SK-N-SH (cell line): Measurements from ENCODE around the gene CALCR. TPM values are rescaled to one million over a fixed set of nuclear protein-coding genes. Genes with fewer than 3 reads are reported as not detected.

Experiments
- CTCF ChIA-PET: fragments of 300-600, 350-600 bp; formaldehyde crosslinking; extraction: SDS; loops from one replicate; lab custom pipeline; 2021; lab: Yijun Ruan, JAX
- POLR2A ChIA-PET: fragments of 350-600 bp; sonication (Branson Sonifier 250); formaldehyde crosslinking; extraction: SDS; loops from one replicate; lab custom pipeline; 2020; ENCODE audit warnings: antibody characterized with exemption, inconsistent platforms; lab: Yijun Ruan, JAX
- DNase-seq: peaks from one replicate; pipeline ENCODE4 v3.0.0; 2012
- H2AFZ ChIP-seq: fragments of 200-600 bp; sonication (generic); 2 replicates; pipeline ENCODE4 v1.8.1; 2016; ENCODE audit warnings: antibody characterized with exemption, mild to moderate bottlenecking, low read depth
- H3F3A ChIP-seq: fragments of 200-600 bp; sonication (generic); replicated peaks from 2 replicates; pipeline ENCODE3; 2016; ENCODE audit warnings: antibody characterized with exemption, mild to moderate bottlenecking; ENCODE audit not compliant: insufficient read depth
- H3K27ac ChIP-seq, 2 experiments: fragments of 200-500 bp in 1 of 2; fragments of 200-600 bp in 1 of 2; sonication (Bioruptor generic) in 1 of 2; sonication (generic), shearing (Covaris generic) in 1 of 2; 2 replicates each; pipeline versions ENCODE4 v1.5.1 to v1.6.1; 2014 to 2016; ENCODE audit warnings: low read depth in 2 of 2, inconsistent platforms in 1 of 2, low read length in 1 of 2, mild to moderate bottlenecking in 1 of 2, mixed read lengths in 1 of 2
- H3K27me3 ChIP-seq: fragments of 200-600 bp; sonication (generic), shearing (Covaris generic); 2 replicates; pipeline ENCODE4 v1.6.1; 2016; ENCODE audit warnings: mixed run types; ENCODE audit not compliant: insufficient read depth
- H3K36me3 ChIP-seq, 2 experiments: fragments of 200-500 bp in 1 of 2; fragments of 200-600 bp in 1 of 2; sonication (Bioruptor generic) in 1 of 2; sonication (generic) in 1 of 2; replicated peaks in 1 of 2; 2 replicates each; pipeline versions ENCODE3 to v1.5.1; 2014 to 2016; ENCODE audit warnings: low read length in 1 of 2, mild to moderate bottlenecking in 1 of 2; ENCODE audit not compliant: insufficient read depth in 2 of 2, control insufficient read depth in 1 of 2
- H3K4me1 ChIP-seq, 2 experiments: fragments of 200-500 bp in 1 of 2; fragments of 200-600 bp in 1 of 2; sonication (Bioruptor generic) in 1 of 2; sonication (generic), shearing (Covaris generic) in 1 of 2; 2 replicates each; pipeline versions ENCODE4 v1.5.1 to v1.6.1; 2014 to 2016; ENCODE audit warnings: low read depth in 1 of 2, low read length in 1 of 2, mixed run types in 1 of 2; ENCODE audit not compliant: insufficient read depth in 2 of 2, control insufficient read depth in 1 of 2
- H3K4me2 ChIP-seq: fragments of 200-600 bp; sonication (generic), shearing (Covaris generic); 2 replicates; pipeline ENCODE4 v1.6.1; 2017; ENCODE audit warnings: mixed run types
- H3K4me3 ChIP-seq, 2 experiments: fragments of 200-500 bp in 1 of 2; fragments of 200-600 bp in 1 of 2; sonication (Bioruptor generic) in 1 of 2; sonication (generic), shearing (Covaris generic) in 1 of 2; 2 replicates each; pipeline versions ENCODE4 v1.5.1 to v1.8.1; 2014 to 2016; ENCODE audit warnings: low read depth in 2 of 2, inconsistent platforms in 1 of 2, low read length in 1 of 2, mild to moderate bottlenecking in 1 of 2, mixed read lengths in 1 of 2, moderate library complexity in 1 of 2
- H3K79me2 ChIP-seq: fragments of 200-600 bp; sonication (generic); 2 replicates; pipeline ENCODE4 v1.8.1; 2017; ENCODE audit warnings: mild to moderate bottlenecking; ENCODE audit not compliant: insufficient read depth
- H3K9ac ChIP-seq: fragments of 200-600 bp; sonication (generic); 2 replicates; pipeline ENCODE4 v1.6.1; 2017; ENCODE audit warnings: mixed run types
- H3K9me2 ChIP-seq: fragments of 200-600 bp; sonication (generic); 2 replicates; pipeline ENCODE4 v1.6.1; 2017; ENCODE audit warnings: mixed run types
- H3K9me3 ChIP-seq: fragments of 200-600 bp; sonication (generic); 2 replicates; pipeline ENCODE4 v1.6.1; 2017; ENCODE audit warnings: mixed run types, mild to moderate bottlenecking, moderate library complexity
- H4K20me1 ChIP-seq: fragments of 200-600 bp; sonication (generic); 2 replicates; pipeline ENCODE4 v1.6.1; 2017; ENCODE audit warnings: mild to moderate bottlenecking, mixed run types; ENCODE audit not compliant: insufficient read depth
- FOSL2 ChIP-seq: IDR thresholded peaks from 2 replicates; pipeline ENCODE4 v1.4.0; 2012; ENCODE audit warnings: low read depth, mild to moderate bottlenecking, moderate library complexity, borderline replicate concordance
- FOXJ3 ChIP-seq: sonication (generic); formaldehyde crosslinking; IDR thresholded peaks from 2 replicates; pipeline ENCODE4 v1.5.1; 2020; ENCODE audit warnings: mild to moderate bottlenecking, missing genetic modification reagents
- FOXM1 ChIP-seq: IDR thresholded peaks from 2 replicates; pipeline ENCODE4 v1.4.0; 2012; ENCODE audit warnings: low read depth, mild to moderate bottlenecking
- GABPA ChIP-seq: IDR thresholded peaks from 2 replicates; pipeline ENCODE4 v1.4.0; 2012; ENCODE audit warnings: low read depth, mild to moderate bottlenecking
- IRF3 ChIP-seq: fragments of 150-350 bp; IDR thresholded peaks from 2 replicates; pipeline ENCODE4 v1.6.1; 2016; ENCODE audit warnings: mild to moderate bottlenecking, low read depth, low read length
- MAX ChIP-seq: IDR thresholded peaks from 2 replicates; pipeline ENCODE4 v1.4.0; 2012; ENCODE audit warnings: low read depth
- MEF2A ChIP-seq: IDR thresholded peaks from 2 replicates; pipeline ENCODE4 v1.4.0; 2012; ENCODE audit warnings: low read depth, borderline replicate concordance
- MXI1 ChIP-seq: IDR thresholded peaks from 2 replicates; pipeline ENCODE4 v1.6.1; 2012; ENCODE audit warnings: mild to moderate bottlenecking, low read depth, low read length, improper control_type of control experiment
- NFIC ChIP-seq: IDR thresholded peaks from 2 replicates; pipeline ENCODE4 v1.4.0; 2012; ENCODE audit warnings: borderline replicate concordance
- PBX3 ChIP-seq: IDR thresholded peaks from 2 replicates; pipeline ENCODE4; 2012
- POLR2AphosphoS5 ChIP-seq: IDR thresholded peaks from 2 replicates; pipeline ENCODE4 v1.6.1; 2012; ENCODE audit warnings: low read depth, low read length
- RAD21 ChIP-seq: IDR thresholded peaks from 2 replicates; pipeline ENCODE4 v1.6.1; 2012; ENCODE audit warnings: mild to moderate bottlenecking, low read length
- SMC3 ChIP-seq: IDR thresholded peaks from 2 replicates; pipeline ENCODE4 v1.6.1; 2012; ENCODE audit warnings: low read depth, low read length, improper control_type of control experiment
- TAF1 ChIP-seq: IDR thresholded peaks from 2 replicates; pipeline ENCODE4 v1.6.1; 2012; ENCODE audit warnings: low read depth, mild to moderate bottlenecking, low read length, moderate library complexity, borderline replicate concordance
- TEAD4 ChIP-seq: IDR thresholded peaks from 2 replicates; pipeline ENCODE4 v1.4.0; 2012; ENCODE audit warnings: mild to moderate bottlenecking, borderline replicate concordance; ENCODE audit not compliant: insufficient read depth
- WGBS: methylation state at CpG from one replicate; pipeline ENCODE4 v1.1.6; 2017; ENCODE audit warnings: low lambda C conversion rate; 5-methylcytosine and 5-hydroxymethylcytosine counted together
- polyA plus RNA-seq, 3 experiments: library from polyadenylated mRNA; depleted of rRNA; stranded (reverse); fragments of >200 nt; gene quantifications; 2 replicates each; pipeline ENCODE4 v1.2.3, GENCODE V29; 2012
- TF ChIP-seq, protein P1 (sequence below): IDR thresholded peaks from 2 replicates; pipeline ENCODE4 v1.4.0; 2012; ENCODE audit warnings: low read depth, borderline replicate concordance
- TF ChIP-seq, protein P2 (sequence below): fragments of 200-600 bp; sonication (generic); IDR thresholded peaks from 2 replicates; pipeline ENCODE4 v1.6.1; 2017; ENCODE audit warnings: antibody characterized with exemption, mild to moderate bottlenecking, moderate library complexity
- TF ChIP-seq, protein P3 (sequence below): IDR thresholded peaks from 2 replicates; pipeline ENCODE4 v1.4.0; 2012; ENCODE audit warnings: low read depth, borderline replicate concordance
- TF ChIP-seq, protein P4 (sequence below): fragments of 150-350 bp; IDR thresholded peaks from 2 replicates; pipeline ENCODE4 v1.6.1; 2017; ENCODE audit warnings: antibody characterized with exemption, low read length, low read depth, borderline replicate concordance

Gene CALCR
- polyA plus RNA-seq, 1 of the 3 experiments (the other 2 are of a cell fraction) = 0.12 TPM

GRCh38 chr7:93430917-93431588, 143.5 kb downstream of the CALCR start:
- no peaks in the 10 kb centered on the region for H3K79me2 ChIP-seq
- H2AFZ ChIP-seq = no peak overlapping the region
- TF ChIP-seq, protein P1, sequence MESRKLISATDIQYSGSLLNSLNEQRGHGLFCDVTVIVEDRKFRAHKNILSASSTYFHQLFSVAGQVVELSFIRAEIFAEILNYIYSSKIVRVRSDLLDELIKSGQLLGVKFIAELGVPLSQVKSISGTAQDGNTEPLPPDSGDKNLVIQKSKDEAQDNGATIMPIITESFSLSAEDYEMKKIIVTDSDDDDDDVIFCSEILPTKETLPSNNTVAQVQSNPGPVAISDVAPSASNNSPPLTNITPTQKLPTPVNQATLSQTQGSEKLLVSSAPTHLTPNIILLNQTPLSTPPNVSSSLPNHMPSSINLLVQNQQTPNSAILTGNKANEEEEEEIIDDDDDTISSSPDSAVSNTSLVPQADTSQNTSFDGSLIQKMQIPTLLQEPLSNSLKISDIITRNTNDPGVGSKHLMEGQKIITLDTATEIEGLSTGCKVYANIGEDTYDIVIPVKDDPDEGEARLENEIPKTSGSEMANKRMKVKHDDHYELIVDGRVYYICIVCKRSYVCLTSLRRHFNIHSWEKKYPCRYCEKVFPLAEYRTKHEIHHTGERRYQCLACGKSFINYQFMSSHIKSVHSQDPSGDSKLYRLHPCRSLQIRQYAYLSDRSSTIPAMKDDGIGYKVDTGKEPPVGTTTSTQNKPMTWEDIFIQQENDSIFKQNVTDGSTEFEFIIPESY = no peak
- no peaks in the 10 kb centered on the region for H4K20me1 ChIP-seq
- no peak overlapping the region for H3K4me2 ChIP-seq
- no peaks in the 10 kb centered on the region for H3K9me2 ChIP-seq
- ChIA-PET POLR2A (no interaction called here), CTCF (interaction anchor here (0.7 to 1.1 kb wide), 3 partner anchors 18 to 119 kb away, joined by 3 to 5 read pairs (median 3); no protein-coding TSS in a partner anchor)
- DNase-seq = no peak
- H3F3A ChIP-seq = no peaks in the 10 kb centered on the region
- H3K27me3 ChIP-seq = no peaks in the 10 kb centered on the region; the same call in 1 of the 2 replicates
- 38% methylated on average over 8 of the region's 8 CpGs for WGBS
- no peak overlapping the region for H3K27ac ChIP-seq
- H3K36me3 ChIP-seq = no peaks in the 10 kb centered on the region
- H3K9ac ChIP-seq = no peak overlapping the region
- H3K4me3 ChIP-seq = no peak overlapping the region
- H3K4me1 ChIP-seq = peaks cover 0 to 2% of the 10 kb centered on the region in 2 experiments; a peak in 2 of 4 replicates
- H3K9me3 ChIP-seq = no peaks in the 10 kb centered on the region

DNA sequence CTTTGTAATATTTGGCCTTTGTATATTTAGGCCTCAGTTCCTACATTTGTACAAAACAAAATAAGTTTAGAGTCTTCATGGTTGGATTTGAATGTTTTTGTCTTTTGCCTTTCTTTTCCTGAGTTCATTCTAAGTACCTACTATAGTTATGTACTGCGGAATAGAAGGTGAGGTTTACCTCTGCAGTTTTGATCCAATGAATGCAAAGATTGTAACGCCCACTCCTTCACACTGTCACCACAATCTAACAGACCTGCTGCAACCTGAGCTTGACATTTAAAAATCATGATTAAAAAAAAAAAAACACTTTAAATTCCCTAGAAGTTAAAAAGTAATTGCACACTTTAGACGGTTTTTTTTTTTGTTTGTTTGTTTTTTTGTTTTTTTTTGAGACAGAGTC, 145.0 kb downstream of the CALCR start:
- POLR2A ChIA-PET = no interaction called here
- H3K36me3 ChIP-seq = no peaks in the 10 kb centered on the region
- CTCF ChIA-PET = interaction anchor here (0.6 kb wide), 1 partner anchor 66 kb away, joined by 3 read pairs; no protein-coding TSS in a partner anchor
- no peak overlapping the region for H2AFZ ChIP-seq
- no peak overlapping the region for H3K27ac ChIP-seq
- H3K9me3 ChIP-seq = no peaks in the 10 kb centered on the region
- H3K27me3 ChIP-seq = no peaks in the 10 kb centered on the region; the same call in 1 of the 2 replicates
- no peak overlapping the region for H3K4me2 ChIP-seq
- no peak overlapping the region for H3K9ac ChIP-seq
- no peak for TF ChIP-seq TAF1
- no peak for TF ChIP-seq IRF3
- TF ChIP-seq FOSL2 = no peak
- no peak for TF ChIP-seq RAD21
- TF ChIP-seq POLR2AphosphoS5 = no peak
- TF ChIP-seq MEF2A = no peak
- TF ChIP-seq NFIC = no peak
- TF ChIP-seq TEAD4 = no peak
- TF ChIP-seq, protein P2, sequence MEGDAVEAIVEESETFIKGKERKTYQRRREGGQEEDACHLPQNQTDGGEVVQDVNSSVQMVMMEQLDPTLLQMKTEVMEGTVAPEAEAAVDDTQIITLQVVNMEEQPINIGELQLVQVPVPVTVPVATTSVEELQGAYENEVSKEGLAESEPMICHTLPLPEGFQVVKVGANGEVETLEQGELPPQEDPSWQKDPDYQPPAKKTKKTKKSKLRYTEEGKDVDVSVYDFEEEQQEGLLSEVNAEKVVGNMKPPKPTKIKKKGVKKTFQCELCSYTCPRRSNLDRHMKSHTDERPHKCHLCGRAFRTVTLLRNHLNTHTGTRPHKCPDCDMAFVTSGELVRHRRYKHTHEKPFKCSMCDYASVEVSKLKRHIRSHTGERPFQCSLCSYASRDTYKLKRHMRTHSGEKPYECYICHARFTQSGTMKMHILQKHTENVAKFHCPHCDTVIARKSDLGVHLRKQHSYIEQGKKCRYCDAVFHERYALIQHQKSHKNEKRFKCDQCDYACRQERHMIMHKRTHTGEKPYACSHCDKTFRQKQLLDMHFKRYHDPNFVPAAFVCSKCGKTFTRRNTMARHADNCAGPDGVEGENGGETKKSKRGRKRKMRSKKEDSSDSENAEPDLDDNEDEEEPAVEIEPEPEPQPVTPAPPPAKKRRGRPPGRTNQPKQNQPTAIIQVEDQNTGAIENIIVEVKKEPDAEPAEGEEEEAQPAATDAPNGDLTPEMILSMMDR = no peak
- no peak for TF ChIP-seq MXI1
- TF ChIP-seq SMC3 = no peak
- TF ChIP-seq FOXJ3 (CRISPR knock-in tag) = no peak
- no peak for TF ChIP-seq PBX3
- no peak for TF ChIP-seq MAX
- TF ChIP-seq, protein P3, sequence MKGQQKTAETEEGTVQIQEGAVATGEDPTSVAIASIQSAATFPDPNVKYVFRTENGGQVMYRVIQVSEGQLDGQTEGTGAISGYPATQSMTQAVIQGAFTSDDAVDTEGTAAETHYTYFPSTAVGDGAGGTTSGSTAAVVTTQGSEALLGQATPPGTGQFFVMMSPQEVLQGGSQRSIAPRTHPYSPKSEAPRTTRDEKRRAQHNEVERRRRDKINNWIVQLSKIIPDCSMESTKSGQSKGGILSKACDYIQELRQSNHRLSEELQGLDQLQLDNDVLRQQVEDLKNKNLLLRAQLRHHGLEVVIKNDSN = no peak
- TF ChIP-seq, protein P4, sequence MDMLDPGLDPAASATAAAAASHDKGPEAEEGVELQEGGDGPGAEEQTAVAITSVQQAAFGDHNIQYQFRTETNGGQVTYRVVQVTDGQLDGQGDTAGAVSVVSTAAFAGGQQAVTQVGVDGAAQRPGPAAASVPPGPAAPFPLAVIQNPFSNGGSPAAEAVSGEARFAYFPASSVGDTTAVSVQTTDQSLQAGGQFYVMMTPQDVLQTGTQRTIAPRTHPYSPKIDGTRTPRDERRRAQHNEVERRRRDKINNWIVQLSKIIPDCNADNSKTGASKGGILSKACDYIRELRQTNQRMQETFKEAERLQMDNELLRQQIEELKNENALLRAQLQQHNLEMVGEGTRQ = no peak
- no peak for TF ChIP-seq GABPA
- TF ChIP-seq FOXM1 = no peak
- H3K9me2 ChIP-seq = no peaks in the 10 kb centered on the region
- H4K20me1 ChIP-seq = no peaks in the 10 kb centered on the region
- peaks cover 0 to 2% of the 10 kb centered on the region in 2 experiments; a peak in 2 of 4 replicates for H3K4me1 ChIP-seq
- no peak overlapping the region for H3K4me3 ChIP-seq
- no peaks in the 10 kb centered on the region for H3F3A ChIP-seq
- 48% methylated on average over 3 of the region's 3 CpGs for WGBS
- no peak for DNase-seq
- H3K79me2 ChIP-seq = no peaks in the 10 kb centered on the region
